ENCODE results near the gene MADCAM1.
A peak's percentile ranks its signal among the peaks of the same experiment; 100 is the strongest.
"Not testable (repeated sequence)": the region's sequence is repeated elsewhere in the genome, so short reads cannot be mapped to it uniquely, and the experiment has no call there.

Gene MADCAM1

GRCh38 chr19:478236-478903 lies 17.9 kb upstream of the MADCAM1 start:
- DNase-seq (ENCODE audit: insufficient read length, low spot score) (no peak), FAIRE-seq (no peak)
- no peak for TF ChIP-seq CTCF (IDR thresholded peaks at IDR 0.05; ENCODE audit: insufficient read depth, missing control alignments)

- no peak for TF ChIP-seq CTCF (IDR thresholded peaks at IDR 0.05; ENCODE audit: insufficient read depth, missing control alignments)
- DNase-seq (ENCODE audit: insufficient read length, low spot score) (no peak), FAIRE-seq (no peak)
Observed at GRCh38 chr19:478976-479375, 17.3 kb upstream of the MADCAM1 start.

- FAIRE-seq (no peak), DNase-seq (ENCODE audit: insufficient read length, low spot score) (no peak)
- peak; percentile 67 for TF ChIP-seq CTCF (IDR thresholded peaks at IDR 0.05; ENCODE audit: insufficient read depth, missing control alignments)
Observed at GRCh38 chr19:480016-480855, 16.1 kb upstream of the MADCAM1 start.

- not testable (repeated sequence) for FAIRE-seq; DNase-seq (ENCODE audit: insufficient read length, low spot score)
Observed at GRCh38 chr19:481100-481499, 15.2 kb upstream of the MADCAM1 start.

- FAIRE-seq (no peak), DNase-seq (ENCODE audit: insufficient read length, low spot score) (no peak)
- TF ChIP-seq CTCF (IDR thresholded peaks at IDR 0.05; ENCODE audit: insufficient read depth, missing control alignments): no peak
Observed at GRCh38 chr19:482186-483041, 13.9 kb upstream of the MADCAM1 start.

- no peak for FAIRE-seq
- TF ChIP-seq CTCF (IDR thresholded peaks at IDR 0.05; ENCODE audit: insufficient read depth, missing control alignments): no peak
- DNase-seq (ENCODE audit: insufficient read length, low spot score): no peak
Observed at GRCh38 chr19:483332-484072, 12.8 kb upstream of the MADCAM1 start.

GRCh38 chr19:484494-484893 lies 11.8 kb upstream of the MADCAM1 start:
- TF ChIP-seq CTCF (IDR thresholded peaks at IDR 0.05; ENCODE audit: insufficient read depth, missing control alignments): no peak
- FAIRE-seq (no peak), DNase-seq (ENCODE audit: insufficient read length, low spot score) (no peak)
